Loucy (cell line): ENCODE results near the gene APLP2.
"Not testable (repeated sequence)": the region's sequence is repeated elsewhere in the genome, so short reads cannot be mapped to it uniquely, and the experiment has no call there.

ENCODE experiments used
- H2AFZ ChIP-seq: fragments of 200-600 bp; sonication (generic); 2 replicates; pipeline ENCODE4 v1.6.0; 2016; ENCODE audit warnings: antibody characterized with exemption, mild to moderate bottlenecking, low read length, moderate library complexity
- H3F3A ChIP-seq: fragments of 200-600 bp; 2 replicates; pipeline ENCODE4 v1.6.0; 2016; ENCODE audit warnings: antibody characterized with exemption, low read depth, mild to moderate bottlenecking
- H3K27me3 ChIP-seq: fragments of 200-600 bp; sonication (generic); 2 replicates; pipeline ENCODE4 v1.6.1; 2014; ENCODE audit warnings: low read length, mild to moderate bottlenecking; ENCODE audit not compliant: insufficient read depth, poor library complexity, severe bottlenecking
- H3K36me3 ChIP-seq: fragments of 200-600 bp; sonication (generic); 2 replicates; pipeline ENCODE4 v1.6.1; 2016; ENCODE audit warnings: low read length; ENCODE audit not compliant: insufficient read depth
- H3K4me1 ChIP-seq: fragments of 200-600 bp; sonication (generic); 2 replicates; pipeline ENCODE4 v1.5.1; 2014; ENCODE audit warnings: low read length, mild to moderate bottlenecking; ENCODE audit not compliant: insufficient read depth, poor library complexity, severe bottlenecking
- H3K4me2 ChIP-seq: fragments of 200-600 bp; sonication (generic); 2 replicates; pipeline ENCODE4 v1.6.0; 2014; ENCODE audit warnings: antibody characterized with exemption, low read length, low read depth, mild to moderate bottlenecking; ENCODE audit not compliant: poor library complexity, severe bottlenecking
- H3K4me3 ChIP-seq: fragments of 200-600 bp; sonication (generic); 2 replicates; pipeline ENCODE4 v1.5.1; 2014; ENCODE audit warnings: low read length, mild to moderate bottlenecking, mixed read lengths; ENCODE audit not compliant: poor library complexity, severe bottlenecking
- H3K79me2 ChIP-seq: fragments of 200-600 bp; sonication (generic); 2 replicates; pipeline ENCODE4 v1.6.1; 2014; ENCODE audit warnings: low read length; ENCODE audit not compliant: insufficient read depth
- H3K9ac ChIP-seq: fragments of 200-600 bp; sonication (generic); 2 replicates; pipeline ENCODE4 v1.6.0; 2014; ENCODE audit warnings: mild to moderate bottlenecking, low read depth, low read length, moderate library complexity; ENCODE audit not compliant: poor library complexity, severe bottlenecking
- H3K9me2 ChIP-seq: fragments of 200-600 bp; sonication (generic); replicated peaks from 2 replicates; pipeline ENCODE4 v1.6.1; 2016; ENCODE audit warnings: low read depth, low read length, mixed read lengths
- H3K9me3 ChIP-seq: fragments of 200-600 bp; sonication (generic); 2 replicates; pipeline ENCODE4 v1.6.1; 2014; ENCODE audit warnings: mild to moderate bottlenecking, antibody characterized with exemption, low read length, low read depth; ENCODE audit not compliant: insufficient read depth
- H4K20me1 ChIP-seq: fragments of 200-600 bp; sonication (generic); 2 replicates; pipeline ENCODE4 v1.6.0; 2014; ENCODE audit warnings: antibody characterized with exemption, low read length, mild to moderate bottlenecking; ENCODE audit not compliant: insufficient read depth, poor library complexity, severe bottlenecking
- CTCF ChIP-seq: fragments of 200-600 bp; sonication (generic); conservative IDR thresholded peaks from 2 replicates; pipeline ENCODE4 v1.5.1; 2014; ENCODE audit warnings: mild to moderate bottlenecking, antibody characterized with exemption, low read length
- EZH2phosphoT487 ChIP-seq: fragments of 200-600 bp; IDR thresholded peaks from 2 replicates; pipeline ENCODE4 v1.6.1; 2018; ENCODE audit warnings: antibody characterized with exemption, mild to moderate bottlenecking, moderate library complexity, borderline replicate concordance

APLP2 gene

GRCh38 chr11:130102301-130103249 lies 32.9 kb downstream of the APLP2 start:
- peaks cover 33% of the 10 kb centered on the region for H4K20me1 ChIP-seq
- no peaks in the 10 kb centered on the region for H3K27me3 ChIP-seq
- no peak overlapping the region for H3K4me3 ChIP-seq
- H2AFZ ChIP-seq: no peak overlapping the region
- H3K79me2 ChIP-seq: peaks cover 95% of the 10 kb centered on the region
- no peak overlapping the region for H3K9ac ChIP-seq
- H3K9me3 ChIP-seq: no peaks in the 10 kb centered on the region
- TF ChIP-seq EZH2phosphoT487 (no peak), CTCF (no peak)
- peak overlapping the region; percentile 25 for H3K4me2 ChIP-seq
- no peaks in the 10 kb centered on the region for H3F3A ChIP-seq
- no peaks in the 10 kb centered on the region for H3K9me2 ChIP-seq
- H3K4me1 ChIP-seq: peaks cover 47% of the 10 kb centered on the region
- H3K36me3 ChIP-seq: 0 out of 2 replicates have a peak, but pooled peaks cover 1% of the 10 kb centered on the region

- H2AFZ ChIP-seq: no peak overlapping the region
- peaks cover 41% of the 10 kb centered on the region for H3K4me1 ChIP-seq
- H3K9me3 ChIP-seq: no peaks in the 10 kb centered on the region
- no peaks in the 10 kb centered on the region for H3F3A ChIP-seq
- H3K4me3 ChIP-seq: no peak overlapping the region
- TF ChIP-seq EZH2phosphoT487 (no peak), CTCF (no peak)
- H3K9me2 ChIP-seq: no peaks in the 10 kb centered on the region
- peak overlapping the region; percentile 25 for H3K4me2 ChIP-seq
- no peak overlapping the region for H3K9ac ChIP-seq
- H3K36me3 ChIP-seq: 0 out of 2 replicates have a peak, but pooled peaks cover 2% of the 10 kb centered on the region
- peaks cover 33% of the 10 kb centered on the region for H4K20me1 ChIP-seq
- peaks cover 87% of the 10 kb centered on the region for H3K79me2 ChIP-seq
- no peaks in the 10 kb centered on the region for H3K27me3 ChIP-seq
These were observed 33.7 kb downstream of the APLP2 start for GRCh38 chr11:130103296-130103814.

GRCh38 chr11:130106381-130106780 lies 36.7 kb downstream of the APLP2 start:
- no peak for TF ChIP-seq EZH2phosphoT487
- no peak for TF ChIP-seq CTCF
- peaks cover 64% of the 10 kb centered on the region for H3K79me2 ChIP-seq

GRCh38 chr11:130108671-130109070 lies 39.0 kb downstream of the APLP2 start:
- not testable (repeated sequence) for H4K20me1 ChIP-seq, H2AFZ ChIP-seq, H3K9ac ChIP-seq, H3K4me2 ChIP-seq, H3K27me3 ChIP-seq, H3K9me2 ChIP-seq, H3K9me3 ChIP-seq, H3K4me3 ChIP-seq
- Histone ChIP-seq H3K36me3 (peaks cover 36% of the 10 kb centered on the region), H3K79me2 (peaks cover 59% of the 10 kb centered on the region), H3K4me1 (peaks cover 52% of the 10 kb centered on the region), H3F3A (peaks cover 12% of the 10 kb centered on the region; the same call in 1 of the 2 replicates)

More at GRCh38 chr11:130106381-130106780, 36.7 kb downstream of the APLP2 start:
- Histone ChIP-seq H3F3A (peaks cover 6% of the 10 kb centered on the region; the same call in 1 of the 2 replicates), H3K36me3 (peaks cover 21% of the 10 kb centered on the region; the same call in 1 of the 2 replicates), H3K9me3 (no peaks in the 10 kb centered on the region), H3K4me1 (peaks cover 50% of the 10 kb centered on the region), H3K9ac (no peak overlapping the region), H3K27me3 (no peaks in the 10 kb centered on the region), H3K4me3 (no peak overlapping the region), H4K20me1 (peaks cover 21% of the 10 kb centered on the region), H3K4me2 (no peak overlapping the region), H2AFZ (no peak overlapping the region), H3K9me2 (no peaks in the 10 kb centered on the region)
